IMR-90 (cell line): ENCODE results near the gene CNTN4. TPM values are rescaled to one million over a fixed set of nuclear protein-coding genes. Genes with fewer than 3 reads are reported as not detected.

Experiments
- ATAC-seq: fragments of 200-7000 bp; cut with Tn5 transposase; 2 replicates; pipeline ENCODE4 v1.9.1; 2020; ENCODE audit warnings: low read depth, mild to moderate bottlenecking, moderate library complexity
- BruUV-seq: library from RNA; stranded (reverse); fragments of 400-500 nt; replicated peaks from 2 replicates; lab custom pipeline; 2021; lab: Mats Ljungman, UMichigan
- CTCF ChIA-PET: fragments of 300-600 bp; formaldehyde crosslinking; extraction: SDS; loops from one replicate; lab custom pipeline; 2021; ENCODE audit warnings: antibody characterized with exemption; lab: Yijun Ruan, JAX
- POLR2A ChIA-PET: fragments of 300-600 bp; sonication (Branson Sonifier 250); formaldehyde crosslinking; loops from one replicate; lab custom pipeline; 2022; ENCODE audit warnings: antibody characterized with exemption; ENCODE audit not compliant: unreplicated experiment; lab: Charles Lee
- DNase-seq: peaks from one replicate; pipeline ENCODE4 v3.0.0; 2013
- H2AFZ ChIP-seq: replicated peaks from 2 replicates; pipeline ENCODE3; 2013; ENCODE audit warnings: low read length, mild to moderate bottlenecking; ENCODE audit not compliant: poor library complexity
- H2AK5ac ChIP-seq: 2 replicates; pipeline ENCODE4 v1.6.1; 2013; ENCODE audit warnings: low read depth, low read length, inconsistent platforms
- H2AK9ac ChIP-seq: replicated peaks from 2 replicates; pipeline ENCODE3; 2013; ENCODE audit warnings: mild to moderate bottlenecking, low read depth, low read length, moderate library complexity; ENCODE audit not compliant: poor library complexity
- H2BK120ac ChIP-seq: 2 replicates; pipeline ENCODE4 v1.6.1; 2013; ENCODE audit warnings: low read depth, low read length, inconsistent platforms
- H2BK15ac ChIP-seq: 3 replicates; pipeline ENCODE4 v1.6.1; 2013; ENCODE audit warnings: low read depth, low read length, inconsistent platforms
- H2BK20ac ChIP-seq: 2 replicates; pipeline ENCODE4 v1.6.1; 2013; ENCODE audit warnings: low read depth, mild to moderate bottlenecking, inconsistent platforms, low read length, moderate library complexity
- H2BK5ac ChIP-seq: 2 replicates; pipeline ENCODE4 v1.6.1; 2013; ENCODE audit warnings: mild to moderate bottlenecking, low read depth, low read length, inconsistent platforms; ENCODE audit not compliant: poor library complexity, severe bottlenecking
- H3K14ac ChIP-seq: replicated peaks from 2 replicates; pipeline ENCODE4 v1.6.1; 2013; ENCODE audit warnings: low read depth, low read length, inconsistent platforms
- H3K18ac ChIP-seq: 2 replicates; pipeline ENCODE4 v1.6.1; 2013; ENCODE audit warnings: low read depth, low read length, control low read depth
- H3K23ac ChIP-seq: 2 replicates; pipeline ENCODE4 v1.6.1; 2013; ENCODE audit warnings: low read depth, low read length, inconsistent platforms
- H3K27ac ChIP-seq: 2 replicates; pipeline ENCODE4 v1.5.1; 2013; ENCODE audit warnings: mild to moderate bottlenecking, control low read depth, low read length; ENCODE audit not compliant: insufficient read depth
- H3K27me3 ChIP-seq: 2 replicates; pipeline ENCODE4 v1.6.1; 2013; ENCODE audit warnings: low read length; ENCODE audit not compliant: control insufficient read depth, insufficient read depth
- H3K36me3 ChIP-seq: 2 replicates; pipeline ENCODE4 v1.6.1; 2013; ENCODE audit warnings: low read length, mixed read lengths; ENCODE audit not compliant: control insufficient read depth, insufficient read depth
- H3K4ac ChIP-seq: 2 replicates; pipeline ENCODE4 v1.6.1; 2013; ENCODE audit warnings: low read depth, low read length, inconsistent platforms
- H3K4me1 ChIP-seq: 2 replicates; pipeline ENCODE4 v1.6.1; 2013; ENCODE audit warnings: low read length, mixed read lengths; ENCODE audit not compliant: control insufficient read depth, insufficient read depth
- H3K4me2 ChIP-seq: 2 replicates; pipeline ENCODE4 v1.6.1; 2013; ENCODE audit warnings: low read depth, mild to moderate bottlenecking, control low read depth, low read length, moderate library complexity
- H3K4me3 ChIP-seq: 2 replicates; pipeline ENCODE4 v1.5.1; 2013; ENCODE audit warnings: low read depth, mild to moderate bottlenecking, control low read depth, low read length, moderate library complexity; ENCODE audit not compliant: insufficient read depth
- H3K56ac ChIP-seq: 2 replicates; pipeline ENCODE4 v1.6.1; 2013; ENCODE audit warnings: low read length, inconsistent platforms; ENCODE audit not compliant: insufficient read depth; ENCODE audit errors: extremely low read depth
- H3K79me1 ChIP-seq, 2 experiments: 2 replicates each; pipeline ENCODE4 v1.6.1; 2013; ENCODE audit warnings: low read length in 2 of 2, inconsistent platforms in 1 of 2, low read depth in 1 of 2
- H3K9ac ChIP-seq: 2 replicates; pipeline ENCODE4 v1.6.1; 2013; ENCODE audit warnings: low read depth, low read length, control low read depth
- H3K9me1 ChIP-seq: 2 replicates; pipeline ENCODE4 v1.6.1; 2013; ENCODE audit warnings: low read length, inconsistent platforms; ENCODE audit not compliant: insufficient read depth
- H3K9me3 ChIP-seq: 2 replicates; pipeline ENCODE4 v1.6.1; 2013; ENCODE audit warnings: low read length; ENCODE audit not compliant: control insufficient read depth, insufficient read depth
- H4K20me1 ChIP-seq: 2 replicates; pipeline ENCODE4 v1.6.1; 2013; ENCODE audit warnings: low read length, inconsistent platforms; ENCODE audit not compliant: insufficient read depth
- H4K5ac ChIP-seq: 2 replicates; pipeline ENCODE4 v1.6.1; 2013; ENCODE audit warnings: mild to moderate bottlenecking, low read depth, low read length, control low read depth
- H4K8ac ChIP-seq, 2 experiments: 2 replicates each; pipeline ENCODE4 v1.6.1; 2013; ENCODE audit warnings: low read depth in 2 of 2, low read length in 2 of 2, control low read depth in 1 of 2, inconsistent platforms in 1 of 2
- H4K91ac ChIP-seq: 2 replicates; pipeline ENCODE4 v1.6.1; 2013; ENCODE audit warnings: low read depth, low read length, inconsistent platforms; ENCODE audit not compliant: insufficient read depth
- BHLHE40 ChIP-seq: fragments of 150-350 bp; IDR thresholded peaks from 2 replicates; pipeline ENCODE4 v1.6.1; 2016; ENCODE audit warnings: mild to moderate bottlenecking, low read depth, low read length
- CEBPB ChIP-seq: IDR thresholded peaks from 2 replicates; pipeline ENCODE4 v1.6.1; 2012; ENCODE audit warnings: low read depth, low read length, improper control_type of control experiment
- CHD1 ChIP-seq: IDR thresholded peaks from 2 replicates; pipeline ENCODE4 v1.6.1; 2012; ENCODE audit warnings: low read depth, low read length, improper control_type of control experiment
- FOS ChIP-seq: fragments of 150-350 bp; IDR thresholded peaks from 2 replicates; pipeline ENCODE4 v1.6.1; 2016; ENCODE audit warnings: low read depth, low read length
- MAFK ChIP-seq: IDR thresholded peaks from 2 replicates; pipeline ENCODE4 v1.6.1; 2012; ENCODE audit warnings: low read depth, low read length, improper control_type of control experiment
- MAZ ChIP-seq: IDR thresholded peaks from 2 replicates; pipeline ENCODE4 v1.6.1; 2012; ENCODE audit warnings: low read depth, mild to moderate bottlenecking, low read length, improper control_type of control experiment, moderate library complexity, borderline replicate concordance
- NFE2L2 ChIP-seq: fragments of 150-350 bp; IDR thresholded peaks from 2 replicates; pipeline ENCODE4 v1.6.1; 2016; ENCODE audit warnings: low read depth, mild to moderate bottlenecking, low read length
- RCOR1 ChIP-seq: IDR thresholded peaks from 2 replicates; pipeline ENCODE4 v1.6.1; 2012; ENCODE audit warnings: mild to moderate bottlenecking, low read length, improper control_type of control experiment; ENCODE audit not compliant: insufficient replicate concordance
- RFX5 ChIP-seq: IDR thresholded peaks from 2 replicates; pipeline ENCODE4 v1.8.0; 2012; ENCODE audit warnings: low read depth, mild to moderate bottlenecking, low read length, moderate library complexity
- USF2 ChIP-seq: fragments of 150-350 bp; IDR thresholded peaks from 2 replicates; pipeline ENCODE4 v1.6.1; 2017; ENCODE audit warnings: mild to moderate bottlenecking, antibody characterized with exemption, low read length, low read depth
- WGBS, 2 experiments: methylation state at CpG; one replicate each; pipeline versions ENCODE4 v1.1.5 to v1.1.7; 2013; ENCODE audit warnings: missing lambda C conversion rate in 2 of 2; ENCODE audit not compliant: insufficient read length in 1 of 2; ENCODE audit errors: extremely low coverage in 2 of 2; 5-methylcytosine and 5-hydroxymethylcytosine counted together
- dilution Hi-C: fragments of 300-500 bp; cut with HindIII; formaldehyde crosslinking; loops from one replicate; pipeline ENCODE4 v1.14.3; 2018; ENCODE audit warnings: low sequenced_read_pairs; ENCODE audit not compliant: unreplicated experiment
- in situ Hi-C: fragments of 300-500 bp; cut with MboI; formaldehyde crosslinking; loops from 3 replicates; pipeline ENCODE4 v1.14.3; 2019; ENCODE audit warnings: low sequenced_read_pairs, inconsistent platforms, mixed read lengths
- intact Hi-C: fragments of 100-400 bp; cut with micrococcal nuclease; formaldehyde crosslinking; loops from 2 replicates; pipeline ENCODE4 v1.10.0; 2022
- polyA plus RNA-seq, 3 experiments: library from polyadenylated mRNA; depleted of rRNA; stranded (reverse); fragments of >200 nt; gene quantifications; 2 replicates each; pipeline ENCODE4 v1.2.3, GENCODE V29; 2012; ENCODE audit warnings: low replicate concordance in 1 of 3
- total RNA-seq: library from RNA; depleted of rRNA; stranded (reverse); fragments of >200 nt; gene quantifications from 2 replicates; pipeline ENCODE4 v1.2.3, GENCODE V29; 2012

The CNTN4 gene
- total and polyA plus RNA-seq, 2 of the 4 experiments (the other 2 are of a cell fraction) = under 0.01 TPM; not detected in 1

GRCh38 chr3:3085782-3086181 lies 987.1 kb downstream of the CNTN4 start:
- no peak overlapping the region for H3K23ac ChIP-seq
- H3K9me1 ChIP-seq = no peaks in the 10 kb centered on the region
- peaks cover 2% of the 10 kb centered on the region; the same call in 1 of the 2 replicates for H3K9me3 ChIP-seq
- H3K4me1 ChIP-seq = no peaks in the 10 kb centered on the region
- BruUV-seq = no TSS peak
- TF ChIP-seq RCOR1 = no peak
- no peak for TF ChIP-seq CEBPB
- no peak for TF ChIP-seq BHLHE40
- no peak for TF ChIP-seq USF2
- TF ChIP-seq NFE2L2 = no peak
- no peak for TF ChIP-seq RFX5
- TF ChIP-seq CHD1 = no peak
- TF ChIP-seq MAZ = no peak
- no peak for TF ChIP-seq MAFK
- no peak for TF ChIP-seq FOS
- no peak overlapping the region for H4K8ac ChIP-seq
- H2AK5ac ChIP-seq = no peak overlapping the region
- ChIA-PET CTCF (no interaction called here), POLR2A (no interaction called here)
- DNase-seq (no peak), ATAC-seq (no peak)
- in situ Hi-C loops (no loop called here), dilution Hi-C loops (no loop called here), intact Hi-C loops (no loop called here)
- no peak overlapping the region for H2BK120ac ChIP-seq
- no peak overlapping the region for H3K56ac ChIP-seq
- no peaks in the 10 kb centered on the region for H3K27me3 ChIP-seq
- no peak overlapping the region for H3K18ac ChIP-seq
- H2BK5ac ChIP-seq = no peak overlapping the region
- H3K79me1 ChIP-seq = no peaks in the 10 kb centered on the region
- H3K4me2 ChIP-seq = no peak overlapping the region
- no peaks in the 10 kb centered on the region for H4K20me1 ChIP-seq
- no peak overlapping the region for H4K91ac ChIP-seq
- H3K4ac ChIP-seq = no peak overlapping the region
- no peaks in the 10 kb centered on the region for H3K36me3 ChIP-seq
- H3K9ac ChIP-seq = no peak overlapping the region
- no peak overlapping the region for H2AK9ac ChIP-seq
- H3K27ac ChIP-seq = no peak overlapping the region
- H3K4me3 ChIP-seq = no peak overlapping the region
- no peak overlapping the region for H2BK20ac ChIP-seq
- no peak overlapping the region for H2AFZ ChIP-seq
- no peak overlapping the region for H2BK15ac ChIP-seq
- H3K14ac ChIP-seq = no peak overlapping the region
- WGBS, 2 experiments = no CpG with 5 or more reads among the region's 6 CpGs
- H4K5ac ChIP-seq = no peak overlapping the region
